DOHH2 (cell line): ENCODE measurements around the gene SDR42E1.

Source experiments
- H3F3A ChIP-seq: fragments of 200-600 bp; sonication (generic), shearing (Covaris generic); 2 replicates; pipeline ENCODE4 v1.6.0; 2016; ENCODE audit warnings: antibody characterized with exemption, mild to moderate bottlenecking; ENCODE audit not compliant: control insufficient read depth, insufficient read depth
- H3K27ac ChIP-seq: fragments of 200-600 bp; sonication (generic); 2 replicates; pipeline ENCODE4 v1.5.1; 2014; ENCODE audit warnings: low read depth, mild to moderate bottlenecking, low read length, moderate library complexity
- H3K27me3 ChIP-seq: fragments of 200-600 bp; sonication (generic); 2 replicates; pipeline ENCODE4 v1.6.1; 2014; ENCODE audit warnings: mild to moderate bottlenecking, low read length, mixed read lengths; ENCODE audit not compliant: control insufficient read depth
- H3K36me3 ChIP-seq: fragments of 200-600 bp; sonication (generic); 2 replicates; pipeline ENCODE4 v1.6.1; 2014; ENCODE audit warnings: mild to moderate bottlenecking, low read length, moderate library complexity, mixed read lengths; ENCODE audit not compliant: control insufficient read depth
- H3K4me1 ChIP-seq: fragments of 200-600 bp; sonication (generic); 2 replicates; pipeline ENCODE4 v1.6.1; 2014; ENCODE audit warnings: mild to moderate bottlenecking, low read length, mixed read lengths; ENCODE audit not compliant: control insufficient read depth
- H3K4me2 ChIP-seq: fragments of 200-600 bp; sonication (generic); 2 replicates; pipeline ENCODE4 v1.6.0; 2014; ENCODE audit warnings: mild to moderate bottlenecking, low read length, moderate library complexity
- H3K4me3 ChIP-seq: fragments of 200-600 bp; sonication (generic); 2 replicates; pipeline ENCODE4 v1.5.1; 2014; ENCODE audit warnings: mild to moderate bottlenecking, low read length, mixed read lengths
- H3K79me2 ChIP-seq: fragments of 200-600 bp; sonication (generic); 2 replicates; pipeline ENCODE4 v1.6.1; 2014; ENCODE audit warnings: mild to moderate bottlenecking, low read length, mixed read lengths; ENCODE audit not compliant: control insufficient read depth
- H3K9me2 ChIP-seq: fragments of 200-600 bp; sonication (generic); replicated peaks from 2 replicates; pipeline ENCODE4 v1.6.1; 2014; ENCODE audit warnings: mild to moderate bottlenecking, low read length, mixed read lengths; ENCODE audit not compliant: control insufficient read depth
- H3K9me3 ChIP-seq: fragments of 200-600 bp; sonication (generic); 2 replicates; pipeline ENCODE4 v1.6.1; 2014; ENCODE audit warnings: antibody characterized with exemption, low read length, mixed read lengths; ENCODE audit not compliant: control insufficient read depth, insufficient read depth
- H4K20me1 ChIP-seq: fragments of 200-600 bp; sonication (generic); 2 replicates; pipeline ENCODE4 v1.6.0; 2014; ENCODE audit warnings: low read depth, mild to moderate bottlenecking, antibody characterized with exemption, low read length, moderate library complexity; ENCODE audit not compliant: control insufficient read depth, insufficient read depth
- CTCF ChIP-seq: fragments of 200-600 bp; sonication (generic); IDR thresholded peaks from one replicate; pipeline ENCODE4 v1.5.1; 2014; ENCODE audit warnings: antibody characterized with exemption, mild to moderate bottlenecking, low read depth, low read length; ENCODE audit not compliant: poor library complexity, severe bottlenecking
- EZH2phosphoT487 ChIP-seq: fragments of 200-600 bp; sonication (generic); IDR thresholded peaks from 2 replicates; pipeline ENCODE4 v1.6.1; 2017; ENCODE audit warnings: borderline replicate concordance, mild to moderate bottlenecking, antibody characterized with exemption, low read length, moderate library complexity, mixed read lengths

The SDR42E1 gene

GRCh38 chr16:82044585-82044911 lies 33.3 kb upstream of the SDR42E1 start:
- TF ChIP-seq CTCF (no peak), EZH2phosphoT487 (no peak)
- Histone ChIP-seq H3K9me2 (no peaks in the 10 kb centered on the region), H3K4me3 (no peak overlapping the region), H3K9me3 (no peaks in the 10 kb centered on the region), H3K4me2 (no peak overlapping the region), H3K27ac (no peak overlapping the region), H3K27me3 (no peaks in the 10 kb centered on the region; the same call in 1 of the 2 replicates), H3K36me3 (no peaks in the 10 kb centered on the region), H4K20me1 (no peaks in the 10 kb centered on the region), H3F3A (no peaks in the 10 kb centered on the region), H3K4me1 (no peaks in the 10 kb centered on the region), H3K79me2 (no peaks in the 10 kb centered on the region)

GRCh38 chr16:82043680-82044584 lies 32.7 kb upstream of the SDR42E1 start:
- no peaks in the 10 kb centered on the region for H3K9me2 ChIP-seq
- H3K27ac ChIP-seq: no peak overlapping the region
- TF ChIP-seq CTCF: no peak
- TF ChIP-seq EZH2phosphoT487: no peak
- no peaks in the 10 kb centered on the region for H3K36me3 ChIP-seq
- no peaks in the 10 kb centered on the region for H3K4me1 ChIP-seq
- no peaks in the 10 kb centered on the region; the same call in 1 of the 2 replicates for H3K27me3 ChIP-seq
- H3K4me2 ChIP-seq: no peak overlapping the region
- H3F3A ChIP-seq: no peaks in the 10 kb centered on the region
- H3K79me2 ChIP-seq: no peaks in the 10 kb centered on the region
- no peaks in the 10 kb centered on the region for H3K9me3 ChIP-seq
- H3K4me3 ChIP-seq: no peak overlapping the region
- no peaks in the 10 kb centered on the region for H4K20me1 ChIP-seq

GRCh38 chr16:82042846-82043245 lies 31.6 kb upstream of the SDR42E1 start:
- Histone ChIP-seq H3K79me2 (no peaks in the 10 kb centered on the region), H4K20me1 (no peaks in the 10 kb centered on the region), H3K27ac (no peak overlapping the region), H3K9me2 (no peaks in the 10 kb centered on the region), H3K27me3 (peaks cover 4% of the 10 kb centered on the region; the same call in 1 of the 2 replicates), H3K36me3 (no peaks in the 10 kb centered on the region), H3K4me1 (no peaks in the 10 kb centered on the region), H3K4me3 (no peak overlapping the region), H3F3A (no peaks in the 10 kb centered on the region), H3K9me3 (no peaks in the 10 kb centered on the region), H3K4me2 (no peak overlapping the region)
- TF ChIP-seq EZH2phosphoT487 (no peak), CTCF (no peak)
